Upper lobe of left lung (tissue), 6 donors: ENCODE data around the gene ELAVL1. TPM values are rescaled to one million over a fixed set of nuclear protein-coding genes. Genes with fewer than 3 reads are reported as not detected.
A peak's percentile ranks its signal among the peaks of the same experiment; 100 is the strongest.

Experiments used
- ATAC-seq, 2 donors: fragments of 200-7000 bp; cut with Tn5 transposase; one replicate each; pipeline ENCODE4 v1.9.1; 2022; ENCODE audit warnings: mild to moderate bottlenecking in 2 of 2, moderate library complexity in 2 of 2; ENCODE audit not compliant: low FRiP score in 2 of 2
- DNase-seq, 2 donors: peaks; one replicate each; pipeline ENCODE4 v3.0.0-alpha.2; 2019 to 2020
- H3K27ac ChIP-seq, 4 donors: fragments of 200-600 bp; sonication (generic); one replicate each; pipeline ENCODE4 v1.5.1; 2016 to 2019
- H3K27me3 ChIP-seq, 4 donors: fragments of 200-600 bp; sonication (generic); one replicate each; pipeline ENCODE4 v1.5.1; 2017 to 2019
- H3K36me3 ChIP-seq, 4 donors: fragments of 200-600 bp; sonication (generic); one replicate each; pipeline ENCODE4 v1.5.1; 2016 to 2019
- H3K4me1 ChIP-seq, 4 donors: fragments of 200-600 bp; sonication (generic); one replicate each; pipeline ENCODE4 v1.5.1; 2018 to 2019
- H3K4me3 ChIP-seq, 4 donors: fragments of 200-600 bp; sonication (generic); one replicate each; pipeline ENCODE4 v1.5.1; 2017 to 2019; ENCODE audit warnings: mild to moderate bottlenecking in 2 of 4, moderate library complexity in 1 of 4
- H3K9me3 ChIP-seq, 4 donors: fragments of 200-600 bp; sonication (generic); one replicate each; pipeline ENCODE4 v1.5.1; 2018 to 2019
- CTCF ChIP-seq, 6 experiments: fragments of 450-650 bp in 4 of 6; fragments of 200-600 bp in 2 of 6; sonication (generic) in 2 of 6; IDR thresholded peaks; one replicate each; pipeline ENCODE4 v1.5.1; 2016 to 2019; ENCODE audit warnings: antibody characterized with exemption in 6 of 6
- EP300 ChIP-seq, 4 donors: sonication (generic); formaldehyde crosslinking; IDR thresholded peaks; one replicate each; pipeline ENCODE4 v1.5.1; 2017; ENCODE audit warnings: antibody characterized with exemption in 4 of 4, control low read depth in 2 of 4
- POLR2A ChIP-seq, 4 donors: fragments of 450-650 bp; IDR thresholded peaks; one replicate each; pipeline ENCODE4 v1.5.1; 2016 to 2017; ENCODE audit warnings: antibody characterized with exemption in 4 of 4, mild to moderate bottlenecking in 2 of 4
- POLR2AphosphoS5 ChIP-seq, 2 donors: sonication (generic); formaldehyde crosslinking; IDR thresholded peaks; one replicate each; pipeline ENCODE4 v1.5.1; 2017; ENCODE audit warnings: antibody characterized with exemption in 2 of 2
- WGBS, 2 donors: methylation state at CpG; one replicate each; pipeline ENCODE4 v1.1.5; 2017 to 2018; 5-methylcytosine and 5-hydroxymethylcytosine counted together
- total RNA-seq, 6 donors: library from RNA; depleted of rRNA in 4 of 6; stranded (reverse); fragments of >200 nt in 4 of 6; gene quantifications; one replicate each; pipeline versions ENCODE4 v1.1.0 to v1.2.1, GENCODE V29; 2016 to 2021
- donor health status: DM: no; HTN: no; CAD: no; lungs with moderate emphysema.
- donor health status: DM: no; HTN: yes; CAD: no; lungs with severe emphysema.

ELAVL1 gene
- total RNA-seq, 6 donors from 2014 or later: 21.0 to 71.1 (median 36.1) TPM

GRCh38 chr19:7923295-7924191, 81.9 kb downstream of the ELAVL1 start:
- TF ChIP-seq POLR2AphosphoS5 (IDR thresholded peaks at IDR 0.05) (no peak), POLR2A (IDR thresholded peaks at IDR 0.05) (no peak), CTCF (IDR thresholded peaks at IDR 0.05) (no peak), EP300 (IDR thresholded peaks at IDR 0.05) (no peak)
- Histone ChIP-seq H3K27me3 (peaks cover 0 to 13% (median 4%) of the 10 kb centered on the region in 4 donors), H3K36me3 (peaks cover 0 to 22% (median 14%) of the 10 kb centered on the region in 4 donors), H3K27ac (no peak overlapping the region), H3K4me3 (no peak overlapping the region), H3K4me1 (peaks cover 31 to 60% (median 43%) of the 10 kb centered on the region in 4 donors), H3K9me3 (no peaks in the 10 kb centered on the region)
- DNase-seq (peak in 1 of 2 donors; percentile 74), ATAC-seq (no peak)
- 87 to 89% methylated on average over 24 to 30 of the region's 31 CpGs for WGBS, 2 donors

- Histone ChIP-seq H3K27ac (no peak overlapping the region), H3K4me3 (no peak overlapping the region), H3K9me3 (no peaks in the 10 kb centered on the region), H3K4me1 (peaks cover 34 to 67% (median 48%) of the 10 kb centered on the region in 4 donors), H3K36me3 (peaks cover 0 to 22% (median 14%) of the 10 kb centered on the region in 4 donors), H3K27me3 (peaks cover 0 to 20% (median 6%) of the 10 kb centered on the region in 4 donors)
- ATAC-seq (no peak), DNase-seq (no peak)
- WGBS, 2 donors: 87 to 93% methylated on average over 6 to 8 of the region's 8 CpGs
- no peak for TF ChIP-seq EP300 (IDR thresholded peaks at IDR 0.05)
- no peak for TF ChIP-seq POLR2A (IDR thresholded peaks at IDR 0.05)
- TF ChIP-seq POLR2AphosphoS5 (IDR thresholded peaks at IDR 0.05): no peak
- TF ChIP-seq CTCF (IDR thresholded peaks at IDR 0.05): no peak
These were observed 82.6 kb downstream of the ELAVL1 start for GRCh38 chr19:7922836-7923195.

- TF ChIP-seq EP300 (IDR thresholded peaks at IDR 0.05) (no peak), POLR2AphosphoS5 (IDR thresholded peaks at IDR 0.05) (no peak), POLR2A (IDR thresholded peaks at IDR 0.05) (no peak), CTCF (IDR thresholded peaks at IDR 0.05) (no peak)
- peaks cover 0 to 22% (median 14%) of the 10 kb centered on the region in 4 donors for H3K36me3 ChIP-seq
- peak in 1 of 2 donors; percentile 66 for DNase-seq
- peaks cover 40 to 73% (median 54%) of the 10 kb centered on the region in 4 donors for H3K4me1 ChIP-seq
- peak overlapping the region in 2 of 4 donors; percentile 91 to 92 for H3K27ac ChIP-seq
- no peaks in the 10 kb centered on the region for H3K9me3 ChIP-seq
- 94 to 96% methylated on average over 24 to 31 of the region's 31 CpGs for WGBS, 2 donors
- peak overlapping the region in 1 of 4 donors; percentile 86 for H3K4me3 ChIP-seq
- no peak for ATAC-seq
- peaks cover 0 to 27% (median 10%) of the 10 kb centered on the region in 4 donors for H3K27me3 ChIP-seq
These were observed 83.2 kb downstream of the ELAVL1 start for GRCh38 chr19:7921967-7922835.

GRCh38 chr19:7921302-7921966, 84.0 kb downstream of the ELAVL1 start:
- no peak for ATAC-seq
- 56 to 57% methylated on average over 4 to 16 of the region's 17 CpGs for WGBS, 2 donors
- peaks cover 0 to 22% (median 12%) of the 10 kb centered on the region in 4 donors for H3K36me3 ChIP-seq
- peaks cover 0 to 34% (median 17%) of the 10 kb centered on the region in 4 donors for H3K27me3 ChIP-seq
- peak overlapping the region; percentile 62 to 86 (median 73) for H3K4me3 ChIP-seq
- H3K9me3 ChIP-seq: no peaks in the 10 kb centered on the region
- TF ChIP-seq CTCF (IDR thresholded peaks at IDR 0.05) (no peak), EP300 (IDR thresholded peaks at IDR 0.05) (no peak), POLR2A (IDR thresholded peaks at IDR 0.05) (no peak), POLR2AphosphoS5 (IDR thresholded peaks at IDR 0.05) (no peak)
- H3K4me1 ChIP-seq: peaks cover 44 to 73% (median 56%) of the 10 kb centered on the region in 4 donors
- H3K27ac ChIP-seq: peak overlapping the region; percentile 79 to 92 (median 90)
- peak in 1 of 2 donors; percentile 51 for DNase-seq
